Measurements from ENCODE around the gene RPL37A. TPM values are rescaled to one million over a fixed set of nuclear protein-coding genes. Genes with fewer than 3 reads are reported as not detected.
A peak's percentile ranks its signal among the peaks of the same experiment; 100 is the strongest.

Gene RPL37A
- total RNA-seq, 4 donors from 2014 or later: 59.1 to 1,456 (median 761) TPM

DNA sequence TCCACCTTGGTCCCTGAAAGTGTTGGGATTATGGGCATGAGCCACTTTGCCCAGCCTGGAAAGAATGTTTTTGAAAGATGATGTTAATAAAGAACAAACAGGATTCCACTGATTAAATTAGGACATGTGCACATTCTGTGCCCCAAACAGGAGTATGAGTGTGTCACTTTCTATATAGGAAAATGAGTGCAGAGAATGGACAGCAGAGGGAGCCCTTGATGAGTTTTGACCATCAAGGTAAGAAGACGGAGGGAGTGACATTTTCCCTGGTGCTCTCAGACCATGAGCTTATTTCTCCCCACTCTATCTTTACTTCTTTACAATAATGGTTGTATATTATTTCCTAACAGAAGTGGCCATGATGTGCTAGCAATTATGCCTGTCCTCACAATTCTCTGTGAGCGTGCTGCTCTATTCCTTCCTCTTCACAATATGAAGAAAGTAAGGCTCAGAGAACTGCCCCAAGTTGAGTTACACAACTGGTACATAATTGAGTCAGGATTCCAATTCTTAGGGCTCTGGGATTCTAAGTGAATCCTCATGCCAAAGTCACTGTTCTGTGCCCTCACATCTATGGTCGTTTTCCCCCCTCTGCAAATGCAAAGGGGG lies 20.6 kb downstream of the RPL37A start:
- H3K27ac ChIP-seq: no peak overlapping the region
- H3K4me1 ChIP-seq: no peaks in the 10 kb centered on the region
- H3K27me3 ChIP-seq: no peaks in the 10 kb centered on the region
- intact Hi-C loops (cut with DNase I; ENCODE audit: low total_unique reads) (no loop called here), in situ Hi-C loops (cut with MboI; ENCODE audit: low pct_ligation_motif_present in 1 of 4, low pct_unique_long_range_greater_than_20kb in 1 of 4, low sequenced_read_pairs in 3 of 4) (loop anchor here (5.0 kb wide), 1 partner anchor 148 kb away; no protein-coding TSS in a partner anchor)
- no peaks in the 10 kb centered on the region for H3K9me3 ChIP-seq
- TF ChIP-seq, protein P1, sequence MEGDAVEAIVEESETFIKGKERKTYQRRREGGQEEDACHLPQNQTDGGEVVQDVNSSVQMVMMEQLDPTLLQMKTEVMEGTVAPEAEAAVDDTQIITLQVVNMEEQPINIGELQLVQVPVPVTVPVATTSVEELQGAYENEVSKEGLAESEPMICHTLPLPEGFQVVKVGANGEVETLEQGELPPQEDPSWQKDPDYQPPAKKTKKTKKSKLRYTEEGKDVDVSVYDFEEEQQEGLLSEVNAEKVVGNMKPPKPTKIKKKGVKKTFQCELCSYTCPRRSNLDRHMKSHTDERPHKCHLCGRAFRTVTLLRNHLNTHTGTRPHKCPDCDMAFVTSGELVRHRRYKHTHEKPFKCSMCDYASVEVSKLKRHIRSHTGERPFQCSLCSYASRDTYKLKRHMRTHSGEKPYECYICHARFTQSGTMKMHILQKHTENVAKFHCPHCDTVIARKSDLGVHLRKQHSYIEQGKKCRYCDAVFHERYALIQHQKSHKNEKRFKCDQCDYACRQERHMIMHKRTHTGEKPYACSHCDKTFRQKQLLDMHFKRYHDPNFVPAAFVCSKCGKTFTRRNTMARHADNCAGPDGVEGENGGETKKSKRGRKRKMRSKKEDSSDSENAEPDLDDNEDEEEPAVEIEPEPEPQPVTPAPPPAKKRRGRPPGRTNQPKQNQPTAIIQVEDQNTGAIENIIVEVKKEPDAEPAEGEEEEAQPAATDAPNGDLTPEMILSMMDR (IDR thresholded peaks at IDR 0.05): peak; percentile 73 to 88 (median 74)
- no peak for TF ChIP-seq POLR2AphosphoS5 (IDR thresholded peaks at IDR 0.05)
- H3K4me3 ChIP-seq: no peak overlapping the region
- 60 to 67% methylated on average over 3 of the region's 3 CpGs for whole genome bisulfite sequencing, 2 donors (ENCODE audit: low coverage in 1 of 2)
- DNase-seq: peak; percentile 72
- H3K36me3 ChIP-seq: no peaks in the 10 kb centered on the region

- in situ Hi-C loops (cut with MboI; ENCODE audit: low pct_ligation_motif_present in 1 of 4, low pct_unique_long_range_greater_than_20kb in 1 of 4, low sequenced_read_pairs in 3 of 4): no loop called here
Observed at GRCh38 chr2:216520112-216520511, 21.5 kb downstream of the RPL37A start.

GRCh38 chr2:216522892-216523502 lies 24.4 kb downstream of the RPL37A start:
- Histone ChIP-seq H3K27ac (no peak overlapping the region), H3K36me3 (no peaks in the 10 kb centered on the region), H3K4me3 (no peak overlapping the region), H3K4me1 (no peaks in the 10 kb centered on the region), H3K27me3 (no peaks in the 10 kb centered on the region), H3K9me3 (no peaks in the 10 kb centered on the region)
- intact Hi-C loops (cut with DNase I; ENCODE audit: low total_unique reads): no loop called here
- TF ChIP-seq EP300 (IDR thresholded peaks at IDR 0.05; ENCODE audit: low read depth): no peak
- TF ChIP-seq, protein P1 (IDR thresholded peaks at IDR 0.05): no peak
- no peak for TF ChIP-seq POLR2AphosphoS5 (IDR thresholded peaks at IDR 0.05)
- TF ChIP-seq POLR2A (IDR thresholded peaks at IDR 0.05): no peak
- in situ Hi-C loops (cut with MboI; ENCODE audit: low pct_ligation_motif_present in 1 of 4, low pct_unique_long_range_greater_than_20kb in 1 of 4, low sequenced_read_pairs in 3 of 4): no loop called here
- DNase-seq: no peak
- WGBS, 2 donors (ENCODE audit: low coverage in 1 of 2): 71 to 89% methylated on average over 1 of the region's 1 CpG

More at GRCh38 chr2:216520112-216520511, 21.5 kb downstream of the RPL37A start:
- 98% methylated on average over 4 of the region's 4 CpGs; no CpG with 5 or more reads in 1 of the 2 donors for WGBS, 2 donors (ENCODE audit: low coverage in 1 of 2)
- no peaks in the 10 kb centered on the region for H3K4me1 ChIP-seq
- DNase-seq: no peak
- H3K36me3 ChIP-seq: no peaks in the 10 kb centered on the region
- no peaks in the 10 kb centered on the region for H3K27me3 ChIP-seq
- TF ChIP-seq POLR2AphosphoS5 (IDR thresholded peaks at IDR 0.05) (no peak), POLR2A (IDR thresholded peaks at IDR 0.05) (no peak), EP300 (IDR thresholded peaks at IDR 0.05; ENCODE audit: low read depth) (no peak)
- TF ChIP-seq, protein P1 (IDR thresholded peaks at IDR 0.05): no peak
- H3K27ac ChIP-seq: no peak overlapping the region
- no peak overlapping the region for H3K4me3 ChIP-seq
- intact Hi-C loops (cut with DNase I; ENCODE audit: low total_unique reads): loop anchor here (2.0 kb wide), 1 partner anchor 147 kb away; no protein-coding TSS in a partner anchor
- no peaks in the 10 kb centered on the region for H3K9me3 ChIP-seq

DNA sequence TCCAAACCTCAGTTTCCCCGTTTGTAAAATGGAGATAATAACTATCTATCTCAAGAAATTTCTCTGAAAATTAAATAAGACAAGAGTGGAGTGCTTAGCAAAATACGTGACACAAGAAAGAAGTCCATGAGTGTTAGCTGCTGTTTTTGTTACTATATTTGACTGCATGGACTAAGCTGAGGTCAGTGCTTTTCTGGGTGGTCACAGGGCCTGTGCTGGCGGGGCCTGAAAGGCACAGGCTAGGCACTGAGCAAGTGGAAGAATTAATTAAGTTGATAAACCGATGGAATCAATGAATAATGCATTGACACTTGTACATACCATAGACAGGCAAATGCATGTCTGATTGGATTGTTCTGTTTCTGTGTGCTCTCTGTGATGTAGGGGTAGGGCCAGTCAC lies 27.3 kb downstream of the RPL37A start:
- no peak for TF ChIP-seq POLR2A (IDR thresholded peaks at IDR 0.05)
- TF ChIP-seq POLR2AphosphoS5 (IDR thresholded peaks at IDR 0.05): no peak
- TF ChIP-seq, protein P1 (IDR thresholded peaks at IDR 0.05): no peak
- no peak for TF ChIP-seq EP300 (IDR thresholded peaks at IDR 0.05; ENCODE audit: low read depth)
- in situ Hi-C loops (cut with MboI; ENCODE audit: low pct_ligation_motif_present in 1 of 4, low pct_unique_long_range_greater_than_20kb in 1 of 4, low sequenced_read_pairs in 3 of 4) (no loop called here), intact Hi-C loops (cut with DNase I; ENCODE audit: low total_unique reads) (no loop called here)
- H3K9me3 ChIP-seq: no peaks in the 10 kb centered on the region
- WGBS, 2 donors (ENCODE audit: low coverage in 1 of 2): 75 to 78% methylated on average over 3 to 4 of the region's 4 CpGs
- H3K27ac ChIP-seq: no peak overlapping the region
- no peaks in the 10 kb centered on the region for H3K27me3 ChIP-seq
- DNase-seq: no peak
- H3K36me3 ChIP-seq: no peaks in the 10 kb centered on the region
- no peak overlapping the region for H3K4me3 ChIP-seq
- no peaks in the 10 kb centered on the region for H3K4me1 ChIP-seq
